NCI-H82 (cell line): Measurements from ENCODE around the gene ADIRF.
"Not testable (repeated sequence)": the region's sequence is repeated elsewhere in the genome, so short reads cannot be mapped to it uniquely, and the experiment has no call there.

Experiments
- DNase-seq: peaks from one replicate; lab custom pipeline; 2025; lab: John Stamatoyannopoulos, UW

Gene ADIRF

DNA sequence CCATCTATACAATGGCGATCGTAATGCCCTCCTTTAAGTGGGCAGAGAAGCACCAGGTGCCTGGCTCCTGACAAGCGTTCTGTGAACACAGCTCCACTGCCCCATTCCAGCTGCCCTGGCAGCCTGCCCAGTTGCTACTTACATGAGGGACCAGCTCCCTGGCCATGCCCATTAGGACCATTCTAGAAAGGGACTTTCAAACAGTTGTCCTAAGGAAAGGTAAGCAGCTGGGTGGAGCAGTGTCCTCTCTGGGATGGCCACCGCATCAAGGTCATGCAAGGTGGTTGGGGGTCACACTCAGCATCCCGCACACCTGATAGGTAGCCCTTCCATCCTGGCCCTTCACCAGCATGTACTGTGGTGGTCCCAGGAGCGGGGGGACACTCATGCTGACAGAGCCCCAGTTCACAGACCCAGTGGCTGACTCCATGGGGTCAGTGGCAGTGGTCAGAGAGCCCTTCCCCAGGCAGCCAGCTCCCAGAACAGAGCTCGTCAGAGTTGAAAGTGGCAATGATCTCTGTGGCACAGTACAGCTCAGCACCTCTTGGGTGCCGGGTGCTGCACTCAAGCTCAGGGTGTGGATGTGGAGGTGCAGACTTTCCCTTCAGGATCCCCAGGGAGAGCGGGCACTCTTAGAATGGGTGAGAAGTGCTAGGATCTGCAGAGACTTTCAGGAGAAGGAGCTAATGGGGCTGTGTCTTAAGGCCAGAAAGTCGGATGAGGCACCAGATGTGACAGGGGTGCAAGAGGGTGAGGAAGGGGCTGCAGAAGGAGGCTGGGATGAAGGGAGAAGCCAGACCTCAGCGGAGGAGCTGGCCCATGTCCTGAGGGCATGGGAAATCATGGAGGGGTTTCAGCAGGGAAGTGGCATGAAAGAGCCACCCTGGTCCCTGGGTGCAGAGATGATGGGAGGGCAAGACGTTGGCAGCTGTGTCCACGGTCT is 21.8 kb upstream of the ADIRF start:
- DNase-seq = no peak

GRCh38 chr10:86947806-86948205 is 20.5 kb upstream of the ADIRF start:
- not testable (repeated sequence) for DNase-seq

DNA sequence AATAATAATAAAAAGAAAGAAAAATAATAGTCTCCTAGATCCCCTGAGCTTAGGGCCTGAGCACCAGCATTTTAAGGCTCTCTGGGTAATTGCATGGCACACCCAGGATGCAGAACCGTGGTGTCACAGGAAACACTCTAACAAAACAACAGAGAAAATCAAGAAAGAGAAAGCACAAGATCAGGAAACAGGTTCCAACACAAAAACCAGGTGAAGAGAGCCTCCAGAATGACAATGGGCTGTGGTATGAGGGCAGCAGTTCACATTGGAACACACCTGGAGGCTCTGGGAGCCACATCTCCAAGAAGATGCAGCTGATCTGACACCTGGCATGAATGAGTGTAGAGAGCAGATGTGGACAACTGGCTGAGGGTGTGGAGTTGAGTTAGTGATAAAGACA is 17.9 kb upstream of the ADIRF start:
- no peak for DNase-seq

GRCh38 chr10:86951184-86951761 is 17.0 kb upstream of the ADIRF start:
- DNase-seq = no peak

GRCh38 chr10:86952106-86952505 is 16.2 kb upstream of the ADIRF start:
- DNase-seq = no peak

- DNase-seq = not testable (repeated sequence)
These were observed 15.6 kb upstream of the ADIRF start for GRCh38 chr10:86952697-86953096.

DNA sequence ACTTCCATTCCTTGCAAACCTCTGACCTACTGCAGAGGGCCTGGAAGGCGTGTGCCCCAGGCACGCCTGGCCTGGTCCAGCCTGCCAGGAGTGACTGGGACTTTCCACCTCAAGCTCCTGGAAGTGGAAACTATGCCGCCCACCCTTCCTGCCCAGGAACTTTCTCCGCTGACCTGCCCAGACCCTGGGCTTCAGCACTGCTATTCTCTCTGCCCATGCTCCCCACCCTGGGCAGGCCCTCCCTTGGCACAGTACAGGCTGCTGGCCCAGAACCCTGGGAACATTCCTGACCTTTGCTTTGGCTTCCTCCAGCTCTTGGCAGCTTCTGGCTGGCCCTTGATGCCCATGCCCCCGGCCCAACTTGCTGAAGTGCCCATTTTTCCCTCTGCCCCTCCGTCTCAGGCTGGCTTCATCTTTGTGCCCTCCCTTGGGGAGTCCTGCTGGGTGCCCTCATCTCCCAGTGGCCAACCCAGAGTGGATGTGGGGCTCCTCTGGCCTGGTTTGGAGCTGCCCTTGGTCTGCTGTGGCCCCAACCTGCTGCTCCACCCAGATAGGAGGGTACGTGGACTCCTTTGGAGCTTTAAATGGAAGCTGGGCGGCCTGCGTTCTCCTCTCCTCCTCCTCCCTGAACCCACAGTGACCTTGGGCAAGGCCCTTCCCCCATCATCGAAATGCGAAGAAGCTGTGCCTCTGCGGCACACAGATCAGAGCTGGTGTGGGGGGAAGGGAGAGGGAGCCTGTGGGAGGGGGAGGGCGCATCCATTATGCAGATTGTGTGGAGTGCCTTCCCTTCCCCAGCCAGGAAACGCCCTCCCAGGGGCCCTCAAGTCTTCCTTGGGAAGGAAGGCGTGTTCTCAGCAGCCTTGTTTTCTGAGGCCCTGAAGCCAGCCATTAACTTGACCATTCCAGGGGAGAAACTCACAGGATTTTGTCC is 14.3 kb upstream of the ADIRF start:
- peak; percentile 84 for DNase-seq

- no peak for DNase-seq
These were observed 13.4 kb upstream of the ADIRF start for GRCh38 chr10:86954681-86955500.

- DNase-seq = no peak
These were observed 12.6 kb upstream of the ADIRF start for GRCh38 chr10:86955501-86956194.

DNA sequence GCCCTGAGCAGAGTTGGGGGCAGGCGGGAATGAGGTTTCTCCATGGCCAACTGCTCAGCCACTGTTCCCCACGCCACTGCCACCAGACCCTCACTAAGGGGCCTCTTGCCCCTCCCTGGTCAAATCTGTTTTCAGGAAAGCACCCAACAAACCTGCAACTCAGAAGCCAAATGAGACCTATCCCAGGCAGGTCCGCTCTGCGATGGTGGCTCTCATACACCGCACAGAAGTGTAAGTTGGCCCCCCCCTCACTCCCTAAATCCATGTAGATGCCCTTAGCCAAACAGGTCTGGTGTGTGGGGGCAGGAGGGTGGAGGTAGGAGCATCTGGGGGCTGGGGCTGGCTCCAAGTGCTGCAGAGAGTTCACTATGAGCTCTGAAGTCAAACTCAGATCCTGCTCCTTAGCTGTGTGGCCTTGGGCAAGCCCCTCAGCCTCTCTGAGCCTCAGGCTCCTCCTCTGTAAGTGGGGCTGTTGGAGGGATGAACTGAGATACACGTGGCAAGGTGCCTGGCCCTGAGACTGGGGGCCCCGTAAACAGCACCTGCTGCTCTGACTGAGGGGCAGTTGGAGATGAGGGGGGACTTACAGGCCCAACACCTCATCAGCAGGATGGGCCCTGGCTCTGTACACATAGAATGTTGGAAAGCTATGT is 12.0 kb upstream of the ADIRF start:
- DNase-seq = no peak

DNA sequence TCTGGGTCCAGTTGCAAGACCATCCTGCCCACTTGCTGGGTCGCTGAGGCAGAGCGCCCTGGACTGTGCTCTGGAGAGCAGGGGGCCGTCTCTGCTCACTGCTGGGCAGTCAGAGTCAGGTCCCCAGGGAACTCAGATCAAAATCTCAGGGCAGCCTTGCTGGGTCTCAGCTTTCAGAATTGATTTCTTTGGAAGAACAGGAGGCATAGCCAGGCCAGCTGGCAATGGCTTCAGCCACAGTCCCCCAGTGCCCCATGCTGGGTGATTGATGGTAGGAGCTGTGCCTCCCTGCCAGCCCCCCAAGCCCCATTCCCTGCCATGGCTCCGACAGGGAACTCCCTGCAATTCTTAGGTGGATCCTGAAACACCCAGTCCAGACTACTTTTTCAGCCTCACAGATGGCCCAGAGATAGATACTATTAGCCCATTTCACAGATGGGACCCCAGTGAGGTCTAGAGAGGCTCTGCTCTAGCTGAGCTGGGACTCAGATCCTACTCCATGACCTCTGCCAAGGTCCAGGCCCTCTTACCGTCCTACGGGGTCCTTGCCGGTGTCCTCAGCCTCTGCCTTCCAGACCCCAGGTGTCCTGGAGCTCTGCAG is 11.3 kb upstream of the ADIRF start:
- DNase-seq = peak; percentile 14

DNA sequence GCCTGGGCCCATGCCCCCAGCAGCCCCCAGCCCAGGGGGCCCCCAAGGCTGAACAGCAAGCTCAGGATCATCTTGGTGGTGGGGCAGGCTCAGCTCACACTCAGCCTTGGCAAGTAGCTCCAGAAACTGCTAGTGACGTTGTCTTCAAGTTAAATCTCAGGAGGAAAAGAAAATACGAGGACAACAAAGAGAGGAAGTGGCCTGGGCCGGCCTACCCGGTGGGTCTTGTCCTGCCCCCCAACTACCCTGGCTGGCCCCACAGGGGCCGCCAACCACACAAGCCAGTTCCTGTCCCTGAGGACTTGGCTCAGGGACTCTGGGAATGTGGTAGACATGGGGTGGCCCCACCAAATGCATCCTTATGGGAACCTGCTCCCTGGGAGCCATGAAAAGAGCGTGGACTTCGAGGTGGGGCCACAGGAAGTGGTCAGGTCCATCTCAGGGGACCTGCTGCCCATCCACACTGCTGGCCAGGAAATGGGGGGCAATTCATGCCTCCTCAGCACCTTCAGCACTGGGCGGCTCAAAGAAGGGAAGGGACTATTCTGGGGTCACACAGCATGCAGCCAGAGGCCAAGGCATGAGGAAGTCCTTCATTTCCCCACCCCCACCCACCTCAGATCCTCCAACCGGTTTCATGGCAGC is 10.7 kb upstream of the ADIRF start, which contains the start of gene MMRN2:
MMRN2 (minus strand) TSS at position 145 of the 645 bp plus-strand sequence; CDS start at position 71, 74 bp downstream.
- DNase-seq = no peak

DNA sequence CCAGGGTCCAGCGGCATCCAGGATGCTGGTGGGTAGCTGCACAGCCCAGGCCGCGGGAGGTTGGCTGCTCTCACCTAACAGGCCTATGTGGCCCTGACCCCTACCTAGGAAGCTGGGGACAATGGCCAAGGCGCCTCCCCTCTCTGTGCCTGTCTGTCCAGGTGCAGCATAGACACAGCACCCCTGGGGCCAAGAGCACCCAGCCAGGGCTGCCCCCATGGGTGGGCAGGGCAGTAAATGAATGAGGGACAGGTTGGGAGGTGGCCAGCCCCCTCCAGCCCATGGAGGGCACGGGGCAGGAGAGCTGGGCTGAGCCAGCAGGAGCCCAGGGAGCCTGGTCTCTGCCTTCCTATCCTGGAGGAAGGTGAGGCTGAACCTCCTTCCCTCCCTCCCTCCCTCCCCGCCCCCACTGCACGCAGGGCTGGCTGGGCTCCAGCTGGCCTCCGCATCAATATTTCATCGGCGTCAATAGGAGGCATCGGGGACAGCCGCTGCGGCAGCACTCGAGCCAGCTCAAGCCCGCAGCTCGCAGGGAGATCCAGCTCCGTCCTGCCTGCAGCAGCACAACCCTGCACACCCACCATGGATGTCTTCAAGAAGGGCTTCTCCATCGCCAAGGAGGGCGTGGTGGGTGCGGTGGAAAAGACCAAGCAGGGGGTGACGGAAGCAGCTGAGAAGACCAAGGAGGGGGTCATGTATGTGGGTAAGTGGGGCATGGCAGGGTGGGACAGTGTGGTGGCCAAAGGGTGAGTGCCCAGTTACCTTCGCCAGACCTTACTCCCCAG is 10.0 kb upstream of the ADIRF start, which contains the start of gene SNCG:
SNCG (plus strand) TSS at position 484 of the 785 bp plus-strand sequence; CDS start at position 583, 99 bp downstream.
- peak; percentile 62 for DNase-seq

DNA sequence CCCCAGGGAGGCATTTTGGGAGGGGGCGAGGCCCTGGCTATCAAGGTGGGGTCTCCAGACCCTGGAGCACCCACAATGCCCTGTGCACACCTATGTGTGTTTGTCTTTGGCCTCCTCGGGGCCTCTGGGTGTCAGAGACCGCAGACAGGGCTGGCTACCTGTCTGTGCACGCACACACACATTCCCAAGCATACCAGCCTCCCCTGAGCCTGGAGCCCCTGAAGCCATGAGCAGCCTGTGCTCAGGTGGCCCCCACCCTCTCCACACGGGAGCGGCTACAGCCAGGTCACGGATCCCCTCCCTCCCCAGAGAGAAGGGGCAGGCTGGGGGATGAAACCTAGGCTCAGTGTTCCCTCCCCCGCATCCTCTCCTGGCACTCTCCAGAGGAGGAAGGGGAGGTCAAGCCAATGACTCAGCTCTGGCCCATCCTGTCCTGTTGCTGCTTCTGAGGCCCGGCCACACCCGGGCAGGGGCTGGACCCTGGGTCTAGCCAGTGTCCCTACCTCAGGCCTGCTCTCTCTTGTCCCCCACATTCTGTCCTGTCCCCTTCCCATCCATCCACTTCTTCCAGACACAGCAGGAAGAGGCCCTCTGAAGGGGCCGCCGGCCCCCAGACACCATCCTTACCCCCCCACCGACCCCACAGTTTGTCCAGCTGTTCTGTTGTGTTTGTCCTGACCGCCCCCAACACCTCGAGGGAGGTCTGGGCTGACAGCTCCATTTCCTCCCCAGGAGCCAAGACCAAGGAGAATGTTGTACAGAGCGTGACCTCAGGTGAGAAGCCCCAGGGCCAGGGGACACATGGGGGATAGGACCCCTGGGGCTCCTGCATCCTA is 9.2 kb upstream of the ADIRF start:
- peak; percentile 24 for DNase-seq

DNA sequence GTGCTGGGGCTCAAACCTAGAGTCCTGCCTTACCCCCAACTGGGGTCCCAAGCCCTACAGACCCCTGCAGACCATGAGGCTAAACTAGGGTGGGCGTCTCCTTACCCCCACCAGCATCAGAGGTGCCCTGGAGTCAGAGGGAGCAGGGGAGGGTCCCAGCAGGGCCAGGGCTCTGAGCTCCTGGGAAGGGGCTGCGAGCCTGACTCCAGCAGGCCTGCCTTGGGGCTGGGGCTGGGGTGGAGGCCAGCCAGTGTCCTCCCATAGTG is 8.6 kb upstream of the ADIRF start:
- DNase-seq = no peak

GRCh38 chr10:86960003-86960862 is 8.0 kb upstream of the ADIRF start:
- DNase-seq = peak; percentile 84
